ENCODE results near the gene SENP6.

DNA sequence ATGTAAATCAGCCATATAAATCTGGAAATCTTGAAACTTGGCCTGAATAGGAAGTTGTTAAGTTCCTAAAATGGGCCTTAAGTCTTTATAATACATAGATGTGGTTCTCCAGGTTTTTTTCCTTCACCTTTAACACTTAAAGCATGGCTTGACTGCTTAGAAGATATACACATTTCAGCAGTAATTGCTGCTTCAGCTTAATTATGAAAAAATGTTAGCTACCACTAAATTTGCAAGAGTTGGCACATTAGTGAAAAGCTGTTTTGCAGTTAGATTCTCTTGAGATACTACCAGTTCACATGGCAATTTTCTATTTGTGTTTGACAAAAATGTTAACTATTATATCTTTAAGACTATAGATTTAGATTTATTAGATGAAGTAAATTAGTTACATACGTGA is 74.7 kb downstream of the SENP6 start:
- no peak for TF ChIP-seq YY1 (IDR thresholded peaks at IDR 0.05; ENCODE audit: insufficient read depth, insufficient read length)
- no peak for TF ChIP-seq SUZ12 (IDR thresholded peaks at IDR 0.05; ENCODE audit: extremely low read depth, insufficient read depth, insufficient read length)

All from NT2/D1 (cell line).